Ureter (tissue), 1 donor: ENCODE results near the gene AKAP1. TPM values are rescaled to one million over a fixed set of nuclear protein-coding genes. Genes with fewer than 3 reads are reported as not detected.

Experiments
- DNase-seq: peaks from one replicate; pipeline ENCODE4 v3.0.0-alpha.2; 2020; ENCODE audit warnings: low spot score
- total RNA-seq: library from RNA; stranded (reverse); gene quantifications from one replicate; pipeline ENCODE4 v1.2.4, GENCODE V29; 2023
- donor health status: DM: yes; HTN: yes; CAD: no.

The AKAP1 gene
- total RNA-seq = 76.7 TPM

GRCh38 chr17:57084802-57085447, at the start of gene AKAP1:
TSS of gene AKAP1 (plus strand) at chr17:57085246. CDS start at chr17:57105465, 20,219 bp downstream.
- DNase-seq = peak; percentile 96

GRCh38 chr17:57035971-57036481, 49.0 kb upstream of the AKAP1 start:
- no peak for DNase-seq

- no peak for DNase-seq
Observed at GRCh38 chr17:57037411-57037810, 47.6 kb upstream of the AKAP1 start.

GRCh38 chr17:57038486-57038885, 46.6 kb upstream of the AKAP1 start:
- no peak for DNase-seq

- DNase-seq = no peak
Observed at GRCh38 chr17:57040571-57040970, 44.5 kb upstream of the AKAP1 start.

GRCh38 chr17:57043276-57043675, 41.8 kb upstream of the AKAP1 start:
- DNase-seq = no peak

GRCh38 chr17:57044976-57045867, 39.8 kb upstream of the AKAP1 start:
- DNase-seq = no peak

- DNase-seq = no peak
Observed at GRCh38 chr17:57045868-57046704, 39.0 kb upstream of the AKAP1 start.

GRCh38 chr17:57046749-57047148, 38.3 kb upstream of the AKAP1 start:
- no peak for DNase-seq

GRCh38 chr17:57048096-57048495, 37.0 kb upstream of the AKAP1 start:
- no peak for DNase-seq

GRCh38 chr17:57050306-57050705, 34.7 kb upstream of the AKAP1 start:
- DNase-seq = no peak

GRCh38 chr17:57051886-57052361, 33.1 kb upstream of the AKAP1 start:
- no peak for DNase-seq

- DNase-seq = no peak
Observed at GRCh38 chr17:57062865-57063264, 22.2 kb upstream of the AKAP1 start.

- DNase-seq = no peak
Observed at GRCh38 chr17:57067162-57067561, 17.9 kb upstream of the AKAP1 start.

GRCh38 chr17:57067781-57068180, 17.3 kb upstream of the AKAP1 start:
- no peak for DNase-seq

- DNase-seq = no peak
Observed at GRCh38 chr17:57068222-57068658, 16.8 kb upstream of the AKAP1 start.

GRCh38 chr17:57068707-57069106, 16.3 kb upstream of the AKAP1 start:
- no peak for DNase-seq

GRCh38 chr17:57071991-57072944, 12.8 kb upstream of the AKAP1 start:
- DNase-seq = no peak

- no peak for DNase-seq
Observed at GRCh38 chr17:57073626-57074025, 11.4 kb upstream of the AKAP1 start.

GRCh38 chr17:57075193-57075592, 9.9 kb upstream of the AKAP1 start:
- no peak for DNase-seq

GRCh38 chr17:57075785-57076184, 9.3 kb upstream of the AKAP1 start:
- no peak for DNase-seq
